ENCODE results near the gene ANO3. TPM values are rescaled to one million over a fixed set of nuclear protein-coding genes. Genes with fewer than 3 reads are reported as not detected.

The ANO3 gene
- total RNA-seq, 1 experiment from 2014 or later, result not detected

DNA sequence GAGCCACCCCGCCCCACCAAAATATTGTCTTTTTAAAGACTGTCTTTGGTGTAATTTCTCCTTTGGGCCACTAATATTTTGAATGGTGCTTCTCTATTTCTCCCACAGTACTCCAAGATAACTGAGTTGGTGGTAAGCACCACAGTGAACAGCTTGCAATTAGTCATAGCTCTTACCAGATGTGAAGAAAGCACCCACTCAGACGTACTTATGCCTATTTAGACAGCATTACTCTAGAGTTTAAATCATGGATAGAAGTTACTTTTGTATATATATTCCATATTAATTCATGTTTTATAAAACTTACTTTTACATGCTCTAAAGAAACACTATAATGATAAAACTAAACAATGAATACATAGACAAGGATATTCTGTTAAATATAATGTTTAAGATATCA, 12.7 kb downstream of the ANO3 start:
- in situ Hi-C loops (cut with HindIII; ENCODE audit: low pct_unique_long_range_greater_than_20kb, low sequenced_read_pairs), result no loop called here
- DNase-seq (ENCODE audit: low read depth), result no peak

DNA sequence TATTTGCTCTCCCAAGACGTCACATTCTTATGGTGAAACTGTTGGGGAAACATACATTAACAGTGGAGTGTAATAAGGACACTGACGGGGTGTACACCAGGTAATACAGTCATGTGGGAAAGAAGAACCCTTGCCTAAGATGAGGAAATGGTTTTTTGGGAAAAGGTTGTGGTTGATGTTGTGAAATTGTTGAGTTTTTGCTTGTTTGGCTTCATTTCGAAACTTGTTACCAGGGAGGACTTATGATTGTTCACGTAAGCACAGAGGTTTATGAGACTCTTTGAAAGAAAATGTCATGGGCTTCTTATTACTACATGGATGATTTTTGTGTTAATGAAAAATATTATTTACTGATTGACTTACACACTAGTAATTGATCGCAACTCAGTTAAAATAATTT, 16.8 kb downstream of the ANO3 start:
- in situ Hi-C loops (cut with HindIII; ENCODE audit: low pct_unique_long_range_greater_than_20kb, low sequenced_read_pairs), result no loop called here
- no peak for DNase-seq (ENCODE audit: low read depth)

DNA sequence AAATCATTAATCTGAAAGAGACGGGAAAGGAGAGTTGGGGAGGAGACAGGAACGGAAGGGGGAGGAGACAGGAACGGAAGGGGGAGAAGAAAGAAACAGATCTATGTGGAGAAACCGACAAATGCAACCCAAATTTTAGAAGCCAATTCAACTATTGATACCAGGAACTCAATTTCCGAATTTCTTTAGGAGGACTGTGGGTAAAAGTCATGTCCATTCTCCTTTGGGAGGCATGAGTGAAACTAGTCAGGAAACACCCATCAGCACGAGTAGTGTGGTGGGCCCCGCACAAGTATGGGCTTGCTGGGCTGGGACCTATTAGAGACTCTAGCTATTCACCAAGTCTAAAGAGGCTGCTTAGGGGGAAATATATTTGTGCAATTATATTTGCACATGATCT, 18.1 kb downstream of the ANO3 start:
- no peak for DNase-seq (ENCODE audit: low read depth)

DNA sequence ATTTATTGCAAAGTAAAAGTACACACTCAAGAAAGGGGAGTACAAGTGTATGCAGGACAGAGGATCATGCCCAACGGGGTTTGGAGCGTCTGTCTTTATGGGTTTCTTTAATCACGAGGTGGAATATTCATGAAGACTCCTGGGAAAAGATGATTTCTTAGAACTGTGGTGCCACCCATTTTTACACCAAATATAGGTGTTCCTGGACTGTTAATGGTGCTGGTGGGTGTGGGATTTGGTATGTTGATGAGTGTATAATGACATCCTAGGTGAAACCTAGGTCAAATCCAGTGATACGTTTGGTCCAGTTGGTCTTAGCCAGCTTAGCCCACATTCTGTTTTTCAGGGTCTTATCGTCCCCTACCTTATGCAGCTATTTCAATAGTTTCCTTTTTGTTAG, 21.1 kb downstream of the ANO3 start:
- in situ Hi-C loops (cut with HindIII; ENCODE audit: low pct_unique_long_range_greater_than_20kb, low sequenced_read_pairs), result no loop called here
- no peak for DNase-seq (ENCODE audit: low read depth)

More for the DNA sequence above, 18.1 kb downstream of the ANO3 start:
- in situ Hi-C loops (cut with HindIII; ENCODE audit: low pct_unique_long_range_greater_than_20kb, low sequenced_read_pairs), result no loop called here

- in situ Hi-C loops (cut with HindIII; ENCODE audit: low pct_unique_long_range_greater_than_20kb, low sequenced_read_pairs), result no loop called here
- DNase-seq (ENCODE audit: low read depth), result no peak
Measured at GRCh38 chr11:26359055-26359454, 27.1 kb downstream of the ANO3 start.

GRCh38 chr11:26365284-26365683, 33.4 kb downstream of the ANO3 start:
- in situ Hi-C loops (cut with HindIII; ENCODE audit: low pct_unique_long_range_greater_than_20kb, low sequenced_read_pairs), result no loop called here
- DNase-seq (ENCODE audit: low read depth), result no peak

- DNase-seq (ENCODE audit: low read depth), result no peak
- in situ Hi-C loops (cut with HindIII; ENCODE audit: low pct_unique_long_range_greater_than_20kb, low sequenced_read_pairs), result no loop called here
Measured at GRCh38 chr11:26377619-26378018, 45.7 kb downstream of the ANO3 start.

- no peak for DNase-seq (ENCODE audit: low read depth)
- in situ Hi-C loops (cut with HindIII; ENCODE audit: low pct_unique_long_range_greater_than_20kb, low sequenced_read_pairs), result no loop called here
Measured at GRCh38 chr11:26399336-26399735, 67.4 kb downstream of the ANO3 start.

DNA sequence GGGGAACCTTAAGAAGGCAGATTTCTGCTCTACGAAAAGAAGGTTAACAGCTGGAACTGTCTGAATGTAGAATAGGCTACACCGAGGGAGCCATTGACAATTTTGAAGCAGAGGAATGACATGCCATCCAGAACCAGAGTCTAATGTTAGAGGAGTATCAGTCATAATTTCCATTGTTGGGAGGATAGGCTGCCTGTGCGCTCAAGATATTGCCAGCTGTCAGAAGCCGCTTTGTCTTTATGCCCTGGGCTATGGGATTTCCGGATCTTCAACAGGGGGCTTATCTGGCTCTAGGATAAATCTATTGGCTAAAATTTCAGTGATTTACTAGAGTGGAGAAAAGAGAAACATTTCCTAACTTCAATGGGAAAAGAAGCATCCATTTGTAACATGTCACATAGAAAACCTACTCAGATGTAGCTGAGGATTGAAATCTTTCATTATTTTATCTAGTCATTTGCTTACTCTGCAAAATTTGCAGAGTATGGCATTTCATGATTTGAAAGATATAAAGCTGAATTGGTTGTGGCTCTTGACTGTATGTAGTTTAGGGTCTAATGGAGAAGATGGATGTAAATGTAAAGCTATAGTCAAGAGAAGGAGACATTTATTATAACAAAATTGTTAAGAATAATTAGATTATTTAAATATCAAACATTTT, 78.9 kb downstream of the ANO3 start:
- in situ Hi-C loops (cut with HindIII; ENCODE audit: low pct_unique_long_range_greater_than_20kb, low sequenced_read_pairs), result no loop called here
- no peak for DNase-seq (ENCODE audit: low read depth)

- DNase-seq (ENCODE audit: low read depth), result no peak
- in situ Hi-C loops (cut with HindIII; ENCODE audit: low pct_unique_long_range_greater_than_20kb, low sequenced_read_pairs), result no loop called here
Measured at GRCh38 chr11:26412955-26413354, 81.0 kb downstream of the ANO3 start.

GRCh38 chr11:26418386-26418912, 86.5 kb downstream of the ANO3 start:
- no peak for DNase-seq (ENCODE audit: low read depth)
- in situ Hi-C loops (cut with HindIII; ENCODE audit: low pct_unique_long_range_greater_than_20kb, low sequenced_read_pairs), result no loop called here

DNA sequence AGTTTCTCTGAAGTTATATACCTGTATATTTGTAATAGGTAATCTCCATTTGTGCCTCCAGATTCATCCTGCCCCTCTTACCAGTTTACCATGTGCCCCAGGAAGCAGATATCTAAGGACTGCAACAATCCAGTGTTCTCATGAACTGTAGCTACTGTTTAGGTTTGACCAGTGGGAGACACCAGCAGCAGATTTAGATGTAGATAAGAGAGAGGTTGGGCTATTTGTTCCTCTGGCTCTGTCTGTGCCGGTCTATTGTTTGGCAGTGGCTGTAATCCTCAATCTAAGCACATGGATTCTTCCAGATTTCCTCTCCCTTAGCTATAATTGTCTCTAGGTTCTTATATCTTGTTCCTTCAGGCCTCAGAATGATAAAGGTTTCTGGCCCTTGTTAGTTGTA, 88.4 kb downstream of the ANO3 start:
- in situ Hi-C loops (cut with HindIII; ENCODE audit: low pct_unique_long_range_greater_than_20kb, low sequenced_read_pairs), result no loop called here
- no peak for DNase-seq (ENCODE audit: low read depth)

- DNase-seq (ENCODE audit: low read depth), result no peak
- in situ Hi-C loops (cut with HindIII; ENCODE audit: low pct_unique_long_range_greater_than_20kb, low sequenced_read_pairs), result no loop called here
Measured at GRCh38 chr11:26424255-26424654, 92.3 kb downstream of the ANO3 start.

DNA sequence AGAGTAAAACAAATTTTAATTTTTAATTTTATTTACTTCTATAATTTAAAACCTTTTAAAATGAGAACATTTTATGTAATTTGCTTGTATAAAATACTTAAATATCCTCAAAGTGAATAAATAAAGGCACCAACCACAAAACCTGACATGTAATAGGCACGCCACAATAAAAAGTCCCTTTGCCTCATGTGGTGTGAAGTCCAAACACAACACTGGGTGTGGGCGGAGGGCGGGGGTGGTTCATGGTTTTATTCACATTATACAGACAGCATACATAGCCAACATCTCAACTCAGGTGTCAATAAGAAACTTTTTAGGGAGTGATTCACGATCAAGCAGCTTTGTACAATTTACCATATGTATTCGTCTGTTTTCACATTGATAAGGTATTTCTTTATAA, 107.9 kb downstream of the ANO3 start:
- DNase-seq (ENCODE audit: low read depth), result no peak
- in situ Hi-C loops (cut with HindIII; ENCODE audit: low pct_unique_long_range_greater_than_20kb, low sequenced_read_pairs), result no loop called here

DNA sequence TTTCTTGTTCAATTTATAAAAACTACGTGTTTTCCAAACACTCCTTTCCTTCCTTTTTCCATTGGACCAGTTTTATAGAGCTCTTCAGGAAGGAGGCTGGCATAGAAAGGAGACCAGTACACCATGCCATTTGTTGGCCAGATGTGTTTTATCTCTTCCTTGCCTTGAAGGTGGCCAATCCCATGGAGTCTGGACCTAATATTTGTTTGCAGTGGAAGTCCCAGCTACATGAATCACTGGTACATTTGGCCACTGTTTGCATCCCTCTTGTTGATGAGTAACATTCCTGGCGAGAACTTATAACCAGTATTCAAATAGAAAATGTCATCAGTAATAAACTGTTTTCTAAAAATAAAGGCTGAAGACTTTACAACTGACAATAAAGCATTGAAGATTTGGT, 110.2 kb downstream of the ANO3 start:
- DNase-seq (ENCODE audit: low read depth), result no peak
- in situ Hi-C loops (cut with HindIII; ENCODE audit: low pct_unique_long_range_greater_than_20kb, low sequenced_read_pairs), result no loop called here

DNA sequence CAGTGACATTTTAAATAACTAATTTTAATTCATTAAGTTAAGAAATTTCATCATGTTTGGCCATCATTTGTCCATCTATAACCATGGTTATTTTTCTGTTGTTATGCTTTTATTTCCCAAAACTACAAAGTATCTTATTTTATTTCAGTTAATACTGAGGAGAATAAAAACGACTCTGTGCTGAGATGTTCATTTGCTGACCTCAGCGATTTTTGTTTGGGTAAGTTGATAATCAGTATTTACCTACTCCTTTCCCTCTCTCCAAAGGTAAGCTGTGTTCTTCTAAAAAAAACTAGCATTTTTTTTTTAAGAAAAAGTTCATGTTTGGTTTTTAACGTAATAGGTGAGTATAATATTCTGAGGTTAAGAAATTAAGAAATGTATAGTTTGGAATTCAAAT, 111.7 kb downstream of the ANO3 start:
- in situ Hi-C loops (cut with HindIII; ENCODE audit: low pct_unique_long_range_greater_than_20kb, low sequenced_read_pairs), result no loop called here
- DNase-seq (ENCODE audit: low read depth), result no peak

GRCh38 chr11:26457636-26458035, 125.7 kb downstream of the ANO3 start:
- in situ Hi-C loops (cut with HindIII; ENCODE audit: low pct_unique_long_range_greater_than_20kb, low sequenced_read_pairs), result no loop called here
- no peak for DNase-seq (ENCODE audit: low read depth)

DNA sequence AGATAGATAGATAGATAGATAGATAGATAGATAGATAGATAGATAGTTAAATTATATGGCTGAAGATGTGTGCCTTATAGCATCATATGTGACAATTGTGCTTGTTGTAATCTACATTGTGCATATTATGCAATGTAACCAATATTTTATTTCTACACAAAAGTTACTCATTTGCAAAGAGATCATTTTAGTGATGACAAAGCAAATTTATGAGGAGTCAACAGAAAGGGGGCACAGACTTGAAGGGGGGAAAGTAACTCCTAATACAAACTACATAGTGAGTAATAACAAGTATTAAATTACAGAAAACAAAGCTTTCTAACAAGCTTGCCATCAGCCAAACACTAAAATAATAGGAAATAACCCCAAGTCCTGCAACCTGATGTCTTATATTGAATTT, 133.3 kb downstream of the ANO3 start:
- DNase-seq (ENCODE audit: low read depth), result no peak
- in situ Hi-C loops (cut with HindIII; ENCODE audit: low pct_unique_long_range_greater_than_20kb, low sequenced_read_pairs), result no loop called here

GRCh38 chr11:26467506-26467905, 135.6 kb downstream of the ANO3 start:
- no peak for DNase-seq (ENCODE audit: low read depth)

DNA sequence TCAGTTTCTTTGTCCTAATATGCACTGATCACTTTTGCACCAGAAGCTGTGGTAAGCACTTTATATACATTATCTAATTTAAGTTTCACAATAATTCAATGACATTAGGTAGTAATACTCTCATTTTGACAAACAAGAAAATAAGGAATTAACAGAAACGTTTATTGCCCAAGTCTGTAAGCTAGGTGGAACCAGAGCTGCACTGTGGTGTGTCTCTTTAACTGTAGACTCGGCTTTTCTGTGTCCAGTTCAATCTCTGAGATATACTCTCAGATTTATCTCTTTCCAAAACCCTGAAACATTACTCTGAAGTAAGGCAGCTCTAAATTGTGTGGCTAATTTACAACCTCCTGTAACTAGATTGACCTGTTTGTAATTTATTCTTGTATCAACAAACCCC, 139.1 kb downstream of the ANO3 start:
- in situ Hi-C loops (cut with HindIII; ENCODE audit: low pct_unique_long_range_greater_than_20kb, low sequenced_read_pairs), result no loop called here
- DNase-seq (ENCODE audit: low read depth), result no peak

More at GRCh38 chr11:26467506-26467905, 135.6 kb downstream of the ANO3 start:
- in situ Hi-C loops (cut with HindIII; ENCODE audit: low pct_unique_long_range_greater_than_20kb, low sequenced_read_pairs), result no loop called here

Measured in Caki2 (cell line).